HepG2 (cell line): ENCODE data around the gene ZNF365. TPM values are rescaled to one million over a fixed set of nuclear protein-coding genes. Genes with fewer than 3 reads are reported as not detected.

Experiments used
- ATAC-seq: fragments of 200-7000 bp; cut with Tn5 transposase; 3 replicates; pipeline ENCODE4 v1.9.1; 2020; ENCODE audit warnings: mild to moderate bottlenecking, moderate library complexity
- BruUV-seq: library from RNA; stranded (reverse); fragments of 400-500 nt; replicated peaks from 2 replicates; lab custom pipeline; 2021; lab: Mats Ljungman, UMichigan
- CTCF ChIA-PET: fragments of 300-600 bp; formaldehyde crosslinking; extraction: SDS; loops from one replicate; lab custom pipeline; 2021; ENCODE audit warnings: low total read pairs, inconsistent platforms, low intra/inter-chr PET ratio; lab: Yijun Ruan, JAX
- POLR2A ChIA-PET: fragments of 350-600 bp; sonication (Branson Sonifier 250); formaldehyde crosslinking; loops from one replicate; lab custom pipeline; 2020; ENCODE audit warnings: antibody characterized with exemption, inconsistent platforms; lab: Yijun Ruan, JAX
- DNase-seq: peaks from one replicate; pipeline ENCODE4 v3.0.0-alpha.2; 2015; ENCODE audit warnings: low spot score
- FAIRE-seq: peaks from 3 replicates; lab custom pipeline; 2011; peaks lifted over from hg19 to GRCh38; lab: Jason Lieb, UNC
- H2AFZ ChIP-seq: one replicate; pipeline ENCODE4 v1.6.1; 2011; ENCODE audit warnings: low read length, inconsistent platforms
- H3K27ac ChIP-seq: fragments of 300-600 bp; 3 replicates; pipeline ENCODE4 v1.8.0; 2011; ENCODE audit warnings: mixed run types, mild to moderate bottlenecking, mixed read lengths, low read length, inconsistent platforms; ENCODE audit not compliant: insufficient read depth; ENCODE audit errors: extremely low read length
- H3K27me3 ChIP-seq, 2 experiments: fragments of 200-600 bp in 1 of 2; 2 replicates in 1 of 2; 3 replicates in 1 of 2; pipeline versions ENCODE4 v1.6.0 to v1.8.0; 2011; ENCODE audit warnings: low read length in 2 of 2, mild to moderate bottlenecking in 2 of 2, moderate library complexity in 2 of 2, inconsistent platforms in 1 of 2; ENCODE audit not compliant: insufficient read depth in 2 of 2, control insufficient read depth in 1 of 2
- H3K36me3 ChIP-seq, 2 experiments: fragments of 200-600 bp in 1 of 2; replicated peaks in 1 of 2; 2 replicates in 1 of 2; 3 replicates in 1 of 2; pipeline versions ENCODE4 v1.5.1 to v1.8.0; 2011; ENCODE audit warnings: low read length in 2 of 2, inconsistent platforms in 1 of 2; ENCODE audit not compliant: insufficient read depth in 2 of 2, control insufficient read depth in 1 of 2
- H3K4me1 ChIP-seq: 2 replicates; pipeline ENCODE4 v1.5.1; 2012; ENCODE audit warnings: low read length, inconsistent platforms; ENCODE audit not compliant: insufficient read depth
- H3K4me2 ChIP-seq: 2 replicates; pipeline ENCODE4 v1.6.0; 2011; ENCODE audit warnings: low read depth, low read length, inconsistent platforms
- H3K4me3 ChIP-seq, 3 experiments: fragments of 200-600 bp in 1 of 3; sonication (generic), shearing (Covaris generic) in 1 of 3; replicated peaks in 1 of 3; 2 replicates each; pipeline ENCODE4 v1.5.1; 2011 to 2016; ENCODE audit warnings: low read length in 3 of 3, inconsistent platforms in 2 of 3, low read depth in 2 of 3, mild to moderate bottlenecking in 2 of 3, control low read depth in 1 of 3, mixed read lengths in 1 of 3; ENCODE audit not compliant: insufficient read depth in 1 of 3
- H3K79me2 ChIP-seq: one replicate; pipeline ENCODE4 v1.6.1; 2011; ENCODE audit warnings: low read length, inconsistent platforms; ENCODE audit not compliant: insufficient read depth
- H3K9ac ChIP-seq: 2 replicates; pipeline ENCODE4 v1.6.0; 2011; ENCODE audit warnings: mild to moderate bottlenecking, low read depth, low read length, inconsistent platforms; ENCODE audit not compliant: insufficient read depth
- H3K9me3 ChIP-seq: 2 replicates; pipeline ENCODE4 v1.5.1; 2012; ENCODE audit warnings: mild to moderate bottlenecking, low read length
- H4K20me1 ChIP-seq: 2 replicates; pipeline ENCODE4 v1.6.0; 2011; ENCODE audit warnings: inconsistent platforms, mild to moderate bottlenecking, low read length, moderate library complexity; ENCODE audit not compliant: insufficient read depth
- MNT ChIP-seq: fragments of 450-650 bp; IDR thresholded peaks from 2 replicates; pipeline ENCODE4 v1.6.1; 2016
- POGK ChIP-seq: sonication (generic); formaldehyde crosslinking; conservative IDR thresholded peaks from 2 replicates; pipeline ENCODE4 v1.8.0; 2022; ENCODE audit warnings: mild to moderate bottlenecking, moderate library complexity, missing genetic modification reagents
- POLR2G ChIP-seq: fragments of 200-400 bp; formaldehyde crosslinking; IDR thresholded peaks from 2 replicates; pipeline ENCODE4 v1.6.1; 2018; ENCODE audit warnings: mild to moderate bottlenecking, low read depth, low read length, moderate library complexity
- WGBS: methylation state at CpG from one replicate; pipeline ENCODE4 v1.1.6; 2017; ENCODE audit warnings: low lambda C conversion rate; 5-methylcytosine and 5-hydroxymethylcytosine counted together
- in situ Hi-C: cut with HindIII; loops from 2 replicates; pipeline ENCODE4 v1.10.0; 2017; ENCODE audit warnings: low pct_unique_long_range_greater_than_20kb; ENCODE audit not compliant: extremely low pct_ligation_motif_present
- intact Hi-C: fragments of 100-400 bp; cut with micrococcal nuclease; formaldehyde crosslinking; loops from one replicate; pipeline ENCODE4 v1.10.0; 2022; ENCODE audit not compliant: unreplicated experiment
- polyA plus RNA-seq, 8 experiments: library from polyadenylated mRNA; depleted of rRNA in 3 of 8; stranded (reverse) in 7 of 8; unstranded in 1 of 8; fragments of >200 nt; fragmentation: Illumina TruSeq in 4 of 8; extraction: Trizol in 4 of 8; gene quantifications; 2 replicates each; pipeline versions ENCODE4 v1.2.1 to v1.2.3, GENCODE V29; 2011 to 2016; ENCODE audit warnings: low read depth in 4 of 8, missing spikeins in 1 of 8, mixed read lengths in 1 of 8; ENCODE audit not compliant: insufficient read depth in 1 of 8
- total RNA-seq, 5 experiments: library from RNA; depleted of rRNA; stranded (reverse); fragments of >200 nt; fragmentation: Illumina TruSeq; extraction: Trizol; gene quantifications; 2 replicates each; pipeline ENCODE4 v1.2.3, GENCODE V29; 2016; ENCODE audit warnings: low read depth in 1 of 5

ZNF365 gene
- total and polyA plus RNA-seq, 2 of the 13 experiments (the other 11 are each of a cell fraction or from before 2014, with no cell fraction given) = not detected

GRCh38 chr10:62352356-62352970 is 21.7 kb upstream of the ZNF365 start:
- no peak for TF ChIP-seq POLR2G
- peak; percentile 60; the same call in 1 of the 2 replicates for TF ChIP-seq MNT
- no peak overlapping the region for H3K4me2 ChIP-seq
- no peaks in the 10 kb centered on the region for H3K4me1 ChIP-seq
- H2AFZ ChIP-seq = no peak overlapping the region
- no peak for ATAC-seq
- DNase-seq = no peak
- no peaks in the 10 kb centered on the region for H3K36me3 ChIP-seq
- intact Hi-C loops = no loop called here
- in situ Hi-C loops = no loop called here
- no peaks in the 10 kb centered on the region for H4K20me1 ChIP-seq
- no peak overlapping the region for H3K4me3 ChIP-seq
- H3K9ac ChIP-seq = no peak overlapping the region
- ChIA-PET CTCF (no interaction called here), POLR2A (no interaction called here)
- FAIRE-seq = no peak
- no TSS peak for BruUV-seq
- H3K9me3 ChIP-seq = no peaks in the 10 kb centered on the region; the same call in 1 of the 2 replicates
- H3K27ac ChIP-seq = no peak overlapping the region
- no peaks in the 10 kb centered on the region for H3K79me2 ChIP-seq
- H3K27me3 ChIP-seq = no peaks in the 10 kb centered on the region

- TF ChIP-seq POGK (CRISPR knock-in tag) = no peak
- no peaks in the 10 kb centered on the region; the same call in 1 of the 2 replicates for H3K9me3 ChIP-seq
- no peaks in the 10 kb centered on the region for H3K36me3 ChIP-seq
- H3K27ac ChIP-seq = no peak overlapping the region
- no peak overlapping the region for H3K4me2 ChIP-seq
- H2AFZ ChIP-seq = no peak overlapping the region
- no peaks in the 10 kb centered on the region for H4K20me1 ChIP-seq
- no peak overlapping the region for H3K9ac ChIP-seq
- WGBS = 14% methylated on average over 2 of the region's 2 CpGs
- CTCF ChIA-PET = no interaction called here
- H3K4me1 ChIP-seq = no peaks in the 10 kb centered on the region
- in situ Hi-C loops (no loop called here), intact Hi-C loops (no loop called here)
- no peak for DNase-seq
- no peak for ATAC-seq
- H3K79me2 ChIP-seq = no peaks in the 10 kb centered on the region
- H3K4me3 ChIP-seq = no peak overlapping the region
- H3K27me3 ChIP-seq = no peaks in the 10 kb centered on the region
- no peak for FAIRE-seq
- POLR2A ChIA-PET = no interaction called here
- BruUV-seq = no TSS peak
Observed at GRCh38 chr10:62354916-62355315, 19.3 kb upstream of the ZNF365 start.
